ENCODE measurements around the gene DYNLT2.

- TF ChIP-seq, protein P1, sequence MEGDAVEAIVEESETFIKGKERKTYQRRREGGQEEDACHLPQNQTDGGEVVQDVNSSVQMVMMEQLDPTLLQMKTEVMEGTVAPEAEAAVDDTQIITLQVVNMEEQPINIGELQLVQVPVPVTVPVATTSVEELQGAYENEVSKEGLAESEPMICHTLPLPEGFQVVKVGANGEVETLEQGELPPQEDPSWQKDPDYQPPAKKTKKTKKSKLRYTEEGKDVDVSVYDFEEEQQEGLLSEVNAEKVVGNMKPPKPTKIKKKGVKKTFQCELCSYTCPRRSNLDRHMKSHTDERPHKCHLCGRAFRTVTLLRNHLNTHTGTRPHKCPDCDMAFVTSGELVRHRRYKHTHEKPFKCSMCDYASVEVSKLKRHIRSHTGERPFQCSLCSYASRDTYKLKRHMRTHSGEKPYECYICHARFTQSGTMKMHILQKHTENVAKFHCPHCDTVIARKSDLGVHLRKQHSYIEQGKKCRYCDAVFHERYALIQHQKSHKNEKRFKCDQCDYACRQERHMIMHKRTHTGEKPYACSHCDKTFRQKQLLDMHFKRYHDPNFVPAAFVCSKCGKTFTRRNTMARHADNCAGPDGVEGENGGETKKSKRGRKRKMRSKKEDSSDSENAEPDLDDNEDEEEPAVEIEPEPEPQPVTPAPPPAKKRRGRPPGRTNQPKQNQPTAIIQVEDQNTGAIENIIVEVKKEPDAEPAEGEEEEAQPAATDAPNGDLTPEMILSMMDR (IDR thresholded peaks at IDR 0.05): no peak
- no peak for TF ChIP-seq POLR2A (IDR thresholded peaks at IDR 0.05)
These were observed 43.6 kb downstream of the DYNLT2 start for GRCh38 chr6:169707772-169708171.

All from tibial nerve (tissue), 3 donors.